Aorta (tissue), 5 donors: Measurements from ENCODE around the gene KRTAP9-3. TPM values are rescaled to one million over a fixed set of nuclear protein-coding genes. Genes with fewer than 3 reads are reported as not detected.
"Not testable (repeated sequence)": the region's sequence is repeated elsewhere in the genome, so short reads cannot be mapped to it uniquely, and the experiment has no call there.

Experiments
- ATAC-seq: fragments of 200-7000 bp; cut with Tn5 transposase; one replicate; pipeline ENCODE4 v1.9.1; 2022; ENCODE audit warnings: moderate library complexity; ENCODE audit not compliant: low FRiP score
- DNase-seq, 2 donors: peaks; one replicate each; pipeline ENCODE4 v3.0.0-alpha.2; 2020
- H3K27ac ChIP-seq, 2 donors: one replicate each; pipeline ENCODE4 v1.5.1; 2013; ENCODE audit warnings: low read length in 2 of 2, mild to moderate bottlenecking in 2 of 2, moderate library complexity in 2 of 2, control low read depth in 1 of 2, inconsistent platforms in 1 of 2, low read depth in 1 of 2
- H3K27me3 ChIP-seq, 2 donors: one replicate each; pipeline ENCODE4 v1.6.1; 2013; ENCODE audit warnings: control low read depth in 1 of 2, low read length in 1 of 2, mild to moderate bottlenecking in 1 of 2, moderate library complexity in 1 of 2; ENCODE audit not compliant: insufficient read depth in 2 of 2, control insufficient read depth in 1 of 2
- H3K36me3 ChIP-seq, 2 donors: one replicate each; pipeline ENCODE4 v1.6.1; 2013; ENCODE audit warnings: control low read depth in 1 of 2, low read length in 1 of 2, mild to moderate bottlenecking in 1 of 2; ENCODE audit not compliant: insufficient read depth in 2 of 2, control insufficient read depth in 1 of 2
- H3K4me1 ChIP-seq, 2 donors: one replicate each; pipeline ENCODE4 v1.6.1; 2013; ENCODE audit warnings: low read length in 2 of 2, control low read depth in 1 of 2, mild to moderate bottlenecking in 1 of 2, moderate library complexity in 1 of 2; ENCODE audit not compliant: insufficient read depth in 2 of 2, control insufficient read depth in 1 of 2
- H3K4me3 ChIP-seq, 2 donors: one replicate each; pipeline ENCODE4 v1.5.1; 2013; ENCODE audit warnings: low read length in 2 of 2, control low read depth in 1 of 2, mild to moderate bottlenecking in 1 of 2
- H3K9me3 ChIP-seq: one replicate; pipeline ENCODE4 v1.6.1; 2013; ENCODE audit warnings: mild to moderate bottlenecking, low read length; ENCODE audit not compliant: control insufficient read depth
- WGBS, 2 donors: extraction: QIAGEN DNeasy Blood & Tissue Kit; methylation state at CpG; one replicate each; pipeline ENCODE4 v1.1.7; 2013; 5-methylcytosine and 5-hydroxymethylcytosine counted together
- intact Hi-C, 2 donors: fragments of 100-400 bp; cut with DNase I; formaldehyde crosslinking; loops; one replicate each; pipeline versions ENCODE4 v1.14.2 to v1.15.0; 2022
- long read RNA-seq, 2 donors: library from polyadenylated mRNA; unstranded; transcript quantifications; one replicate each; pipeline ENCODE4 v2.0.0, GENCODE V29; 2020 to 2021
- polyA plus RNA-seq, 2 donors: library from polyadenylated mRNA; stranded (reverse); fragments of 200-250 nt; gene quantifications; one replicate each; pipeline ENCODE4 v1.2.3, GENCODE V29; 2013
- total RNA-seq, 2 donors: library from RNA; stranded (reverse); fragmentation: NEBNext Ultra II Directional; extraction: Animal tissue kit (Norgen Biotek cat#: 25700); gene quantifications; one replicate each; pipeline ENCODE4 v1.2.1, GENCODE V29; 2021
- donor health status: healthy with polysubstance abuse.
- donor health status: Bipolar disorder and iron deficiency.
- donor health status: DM: no; HTN: no; CAD: no.
- donor health status: DM: no; HTN: no; CAD: no.
- donor health status: DM: yes; HTN: yes; CAD: no.

KRTAP9-3 gene
- total RNA-seq (not detected), polyA plus RNA-seq (not detected)
- long read RNA-seq, donor 1: 0 reads
- long read RNA-seq, donor 2: 0 reads

GRCh38 chr17:41232399-41233105, at the start of gene KRTAP9-3:
Gene KRTAP9-3 (plus strand): TSS chr17:41232449. CDS start chr17:41232502, 53 bp downstream.
- DNase-seq, H3K27me3 ChIP-seq, H3K9me3 ChIP-seq, H3K4me3 ChIP-seq, H3K4me1 ChIP-seq, H3K27ac ChIP-seq, H3K36me3 ChIP-seq, ATAC-seq, intact Hi-C loops: not testable (repeated sequence)
- WGBS, 2 donors: 76 to 79% methylated on average over 1 of the region's 1 CpG

- no peak for ATAC-seq
- 60% methylated on average over 9 of the region's 9 CpGs for WGBS, 2 donors
- Histone ChIP-seq H3K27ac (no peak within 1 kb of the TSS), H3K9me3 (peaks cover 2% of the 10 kb centered on the region), H3K27me3 (peaks cover 0 to 2% of the 10 kb centered on the region in 2 donors), H3K4me1 (peaks cover 0 to 2% of the 10 kb centered on the region in 2 donors), H3K36me3 (no peaks in the 10 kb centered on the region), H3K4me3 (no peak within 1 kb of the TSS)
- DNase-seq: no peak
- intact Hi-C loops: no loop called here
Measured at GRCh38 chr17:41184480-41184961, 47.7 kb upstream of the KRTAP9-3 start, which contains the start of gene KRTAP4-1. Gene KRTAP4-1 (minus strand): TSS chr17:41184911. CDS start chr17:41184854, 57 bp downstream.

- Histone ChIP-seq H3K4me1 (peaks cover 0 to 2% of the 10 kb centered on the region in 2 donors), H3K27ac (no peak overlapping the region), H3K4me3 (no peak overlapping the region), H3K36me3 (no peaks in the 10 kb centered on the region), H3K9me3 (peaks cover 2% of the 10 kb centered on the region), H3K27me3 (peaks cover 0 to 2% of the 10 kb centered on the region in 2 donors)
- 34 to 51% methylated on average over 1 of the region's 1 CpG for WGBS, 2 donors
- intact Hi-C loops: no loop called here
- DNase-seq (no peak), ATAC-seq (no peak)
Measured at GRCh38 chr17:41185001-41185400, 47.2 kb upstream of the KRTAP9-3 start.

GRCh38 chr17:41186872-41187271, 45.4 kb upstream of the KRTAP9-3 start:
- no peak for ATAC-seq
- Histone ChIP-seq H3K27me3 (peaks cover 0 to 2% of the 10 kb centered on the region in 2 donors), H3K4me3 (no peak overlapping the region), H3K4me1 (peaks cover 0 to 2% of the 10 kb centered on the region in 2 donors), H3K27ac (no peak overlapping the region), H3K9me3 (peaks cover 2% of the 10 kb centered on the region), H3K36me3 (no peaks in the 10 kb centered on the region)
- intact Hi-C loops: no loop called here
- WGBS, 2 donors: 83 to 84% methylated on average over 2 of the region's 2 CpGs
- DNase-seq: no peak

GRCh38 chr17:41189837-41190318, 42.4 kb upstream of the KRTAP9-3 start, which contains the start of gene KRTAP9-1:
Gene KRTAP9-1 (plus strand): TSS chr17:41189887. CDS start chr17:41189887, 0 bp downstream.
- ATAC-seq, intact Hi-C loops: not testable (repeated sequence)
- 64 to 72% methylated on average over 1 of the region's 1 CpG for WGBS, 2 donors

GRCh38 chr17:41190328-41190727, 41.9 kb upstream of the KRTAP9-3 start:
- DNase-seq (no peak), ATAC-seq (no peak)
- 82 to 88% methylated on average over 3 of the region's 3 CpGs for WGBS, 2 donors
- H3K27me3 ChIP-seq: peaks cover 0 to 2% of the 10 kb centered on the region in 2 donors
- peaks cover 2% of the 10 kb centered on the region for H3K9me3 ChIP-seq
- H3K36me3 ChIP-seq: no peaks in the 10 kb centered on the region
- H3K4me3 ChIP-seq: no peak overlapping the region
- intact Hi-C loops: no loop called here
- H3K27ac ChIP-seq: no peak overlapping the region
- H3K4me1 ChIP-seq: no peaks in the 10 kb centered on the region

More at GRCh38 chr17:41189837-41190318, 42.4 kb upstream of the KRTAP9-3 start, which contains the start of gene KRTAP9-1:
- H3K9me3 ChIP-seq, DNase-seq, H3K27me3 ChIP-seq, H3K4me1 ChIP-seq, H3K27ac ChIP-seq, H3K36me3 ChIP-seq, H3K4me3 ChIP-seq: not testable (repeated sequence)

GRCh38 chr17:41196068-41196467, 36.2 kb upstream of the KRTAP9-3 start:
- no peaks in the 10 kb centered on the region for H3K9me3 ChIP-seq
- no peaks in the 10 kb centered on the region for H3K4me1 ChIP-seq
- H3K27me3 ChIP-seq: no peaks in the 10 kb centered on the region
- ATAC-seq: no peak
- intact Hi-C loops: no loop called here
- no peak overlapping the region for H3K4me3 ChIP-seq
- WGBS, 2 donors: 13 to 29% methylated on average over 1 of the region's 1 CpG
- no peak for DNase-seq
- no peaks in the 10 kb centered on the region for H3K36me3 ChIP-seq
- H3K27ac ChIP-seq: no peak overlapping the region

- no peak overlapping the region for H3K4me3 ChIP-seq
- H3K9me3 ChIP-seq: no peaks in the 10 kb centered on the region
- no peaks in the 10 kb centered on the region for H3K4me1 ChIP-seq
- no peaks in the 10 kb centered on the region for H3K36me3 ChIP-seq
- 62 to 67% methylated on average over 5 of the region's 5 CpGs for WGBS, 2 donors
- no peak overlapping the region for H3K27ac ChIP-seq
- ATAC-seq (no peak), DNase-seq (no peak)
- intact Hi-C loops: no loop called here
- no peaks in the 10 kb centered on the region for H3K27me3 ChIP-seq
Measured at GRCh38 chr17:41199421-41200078, 32.7 kb upstream of the KRTAP9-3 start.
